ENCODE data around the gene WIF1. TPM values are rescaled to one million over a fixed set of nuclear protein-coding genes. Genes with fewer than 3 reads are reported as not detected.

The WIF1 gene
- total and polyA plus RNA-seq, 2 of the 4 experiments (the other 2 are of a cell fraction) = not detected

Small RNAs within 50 kb of the gene (microRNA-seq; reads per million reads assigned to microRNA genes)
- gene RNU6-166P (ENCODE audit: insufficient read depth, insufficient read length) = not detected

Small RNAs within 50 kb of the gene (small RNA-seq; reads per million reads assigned to genes)
- gene RNU6-166P = 0.04 to 19.3 (median 0.42) reads per million in 5 experiments

Other genes with a start within 250 kb of the WIF1 start
- gene LEMD3, start 48.3 kb upstream of the WIF1 start, total RNA-seq (2012; rRNA removed) = 9.9 and 20.3 TPM in 2 replicates
- gene LEMD3, start 48.3 kb upstream of the WIF1 start, polyA plus RNA-seq (2012; rRNA removed) = 5.2 and 5.5 TPM in 2 replicates
- 31.7 and 40.8 TPM in 2 replicates for gene MSRB3, start 157.4 kb upstream of the WIF1 start, total RNA-seq (2012; rRNA removed)
- 28.6 and 35.7 TPM in 2 replicates for gene MSRB3, start 157.4 kb upstream of the WIF1 start, polyA plus RNA-seq (2012; rRNA removed)

Measured in IMR-90 (cell line).